ENCODE data around the gene CLDN24.

CLDN24 gene

GRCh38 chr4:183272384-183272783 is 49.8 kb downstream of the CLDN24 start:
- DNase-seq = no peak
